IPS-11a (cell line): ENCODE measurements around the gene PDXK.
A peak's percentile ranks its signal among the peaks of the same experiment; 100 is the strongest.
"Not testable (repeated sequence)": the region's sequence is repeated elsewhere in the genome, so short reads cannot be mapped to it uniquely, and the experiment has no call there.

Experiments
- H3K4me3 ChIP-seq: one replicate; pipeline ENCODE4 v1.5.1; 2013; ENCODE audit warnings: low read depth, low read length, control low read depth

The PDXK gene

GRCh38 chr21:43697758-43698643 lies 20.9 kb upstream of the PDXK start:
- H3K4me3 ChIP-seq = no peak overlapping the region

DNA sequence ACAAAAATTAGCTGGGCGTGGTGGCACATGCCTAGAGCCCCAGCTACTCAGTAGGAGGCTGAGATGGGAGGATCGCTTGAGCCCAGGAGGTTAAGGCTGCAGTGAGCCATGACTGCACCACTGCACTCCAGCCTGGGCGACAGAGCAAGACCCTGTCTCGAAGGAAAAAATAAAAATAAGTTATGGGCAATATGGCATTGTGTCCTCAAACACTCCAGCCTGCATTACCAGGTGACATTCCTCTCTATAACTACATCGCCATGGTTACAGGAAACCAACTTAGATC lies 19.5 kb upstream of the PDXK start:
- not testable (repeated sequence) for H3K4me3 ChIP-seq

DNA sequence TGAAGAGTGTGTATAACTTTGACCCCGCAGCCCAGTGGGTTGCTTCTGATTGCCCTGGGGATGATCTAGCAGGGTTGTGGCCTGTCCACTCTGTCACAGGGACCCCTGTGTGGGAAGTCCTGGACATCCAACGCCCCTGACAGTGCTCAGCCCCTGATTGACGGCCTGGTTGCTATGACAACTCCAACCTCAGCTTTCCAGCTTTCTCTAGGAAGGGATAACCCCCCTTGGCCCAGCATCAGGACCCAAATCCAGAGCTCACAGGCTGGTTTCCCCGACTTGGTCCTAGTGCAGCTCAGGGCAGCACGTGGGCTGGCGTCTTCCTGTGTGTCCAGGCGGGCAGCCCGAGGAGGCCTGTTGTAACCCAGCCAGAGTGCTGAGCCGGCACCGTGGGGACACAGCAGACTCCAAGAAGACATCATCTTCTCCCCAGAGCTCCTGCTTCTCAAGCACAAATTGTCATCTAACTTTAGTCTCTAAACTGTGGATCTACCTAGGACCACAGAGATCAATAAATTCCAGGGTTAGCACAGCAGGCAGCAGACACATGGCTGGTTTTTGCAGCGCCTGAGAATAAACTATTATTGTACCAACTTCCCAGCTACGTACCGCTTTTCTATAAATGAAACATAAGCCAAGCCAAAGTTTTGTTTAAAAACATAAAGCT lies 18.9 kb upstream of the PDXK start:
- no peak overlapping the region for H3K4me3 ChIP-seq

DNA sequence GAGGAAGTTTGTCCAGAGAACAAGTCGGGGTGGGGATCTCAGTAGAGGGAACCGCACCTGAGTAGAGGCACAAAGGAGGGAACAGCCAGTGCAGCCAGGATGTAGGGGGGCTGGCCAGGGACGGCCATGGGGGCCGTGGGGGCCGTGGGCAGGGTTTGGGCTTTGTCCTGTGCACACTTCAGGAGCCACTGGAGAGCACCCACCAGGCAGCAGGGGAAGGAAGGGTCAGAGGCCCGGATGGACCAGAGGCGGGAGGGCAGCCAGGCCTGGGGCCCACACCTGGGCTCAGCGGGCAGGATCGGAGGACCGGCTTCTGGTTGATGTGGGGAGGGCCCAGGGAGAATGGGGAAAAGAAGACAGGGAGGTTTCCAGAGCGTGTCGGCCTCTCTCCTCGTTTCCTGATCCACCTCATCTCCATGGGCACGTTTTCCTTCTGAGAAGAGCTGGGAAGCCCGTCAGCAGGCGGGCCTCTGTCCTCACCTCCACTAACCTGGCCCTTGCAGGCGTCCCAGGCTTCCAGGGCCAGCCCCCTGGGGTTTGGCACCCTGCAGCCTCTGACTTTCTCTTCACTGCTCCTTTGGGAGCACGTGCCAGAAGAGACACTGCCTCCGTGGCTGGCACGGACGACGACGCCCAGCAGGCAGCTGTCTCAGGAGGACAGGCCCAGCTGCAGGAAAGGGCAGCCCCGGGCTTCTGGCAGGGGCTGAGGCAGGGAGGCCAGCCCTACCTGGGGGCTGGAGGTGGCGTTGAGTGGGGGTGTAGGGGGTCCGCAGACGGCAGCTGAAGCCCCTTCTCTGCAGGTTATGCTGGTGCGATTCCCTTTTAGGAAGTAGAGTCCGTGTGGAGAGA lies 16.8 kb upstream of the PDXK start:
- H3K4me3 ChIP-seq = no peak overlapping the region

DNA sequence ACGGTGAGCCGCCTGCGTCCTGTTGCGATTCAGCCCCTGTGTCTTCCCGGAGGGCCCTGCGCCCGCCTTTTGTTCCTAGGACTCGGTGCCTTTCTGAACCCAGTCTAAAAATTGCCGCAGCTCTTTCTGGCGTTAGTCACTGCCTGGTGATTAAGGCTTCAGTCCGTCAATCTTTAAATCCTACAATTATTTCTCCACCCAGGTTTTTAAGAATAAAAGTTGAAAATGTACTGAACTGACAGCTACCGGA lies 16.2 kb upstream of the PDXK start:
- no peak overlapping the region for H3K4me3 ChIP-seq

DNA sequence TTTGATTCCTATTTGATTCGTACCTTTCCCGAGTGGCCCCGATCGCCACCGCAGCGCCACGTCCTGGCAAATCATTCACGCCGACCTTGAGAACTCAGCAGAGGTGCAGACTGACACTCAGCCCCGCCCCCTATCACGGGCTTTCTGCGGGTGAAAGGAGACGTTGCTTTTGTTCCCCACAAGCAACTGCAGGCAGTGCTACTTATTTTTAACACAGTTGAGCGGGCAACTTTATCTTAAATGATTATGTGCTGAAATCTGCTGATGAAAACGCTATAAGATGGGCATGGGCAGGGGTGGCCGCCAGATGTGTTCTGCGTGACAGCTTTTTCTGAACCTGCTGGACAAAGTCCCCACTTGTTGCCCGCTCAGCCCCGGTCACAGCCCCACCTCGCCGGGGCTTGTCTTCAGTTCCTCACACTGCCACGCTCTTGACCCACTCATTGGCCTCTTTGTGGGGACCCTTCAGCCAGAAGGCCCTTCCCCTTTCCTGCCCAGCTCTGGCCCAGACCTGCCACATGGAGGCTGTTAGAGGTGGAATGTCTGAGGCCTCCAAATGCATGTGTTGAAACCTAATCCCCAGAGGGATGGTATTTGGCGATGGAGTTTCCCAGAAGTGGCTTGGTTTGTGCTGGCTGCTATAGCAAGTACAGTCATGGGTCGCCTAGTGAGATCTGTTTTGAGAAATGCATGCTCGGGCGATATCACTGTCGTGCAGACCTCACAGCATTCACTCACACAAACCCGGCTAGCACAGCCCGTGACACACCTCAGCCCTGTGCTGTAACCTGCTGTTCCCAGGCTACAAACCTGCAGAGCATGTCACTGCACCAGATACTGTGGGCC lies 15.7 kb upstream of the PDXK start:
- H3K4me3 ChIP-seq = no peak overlapping the region

- no peak overlapping the region for H3K4me3 ChIP-seq
Observed at GRCh38 chr21:43707462-43707861, 11.5 kb upstream of the PDXK start.

- no peak overlapping the region for H3K4me3 ChIP-seq
Observed at GRCh38 chr21:43708745-43709381, 10.1 kb upstream of the PDXK start.

GRCh38 chr21:43712268-43712942 lies 6.5 kb upstream of the PDXK start:
- no peak overlapping the region for H3K4me3 ChIP-seq

- H3K4me3 ChIP-seq = not testable (repeated sequence)
Observed at GRCh38 chr21:43713123-43713522, 5.8 kb upstream of the PDXK start.

DNA sequence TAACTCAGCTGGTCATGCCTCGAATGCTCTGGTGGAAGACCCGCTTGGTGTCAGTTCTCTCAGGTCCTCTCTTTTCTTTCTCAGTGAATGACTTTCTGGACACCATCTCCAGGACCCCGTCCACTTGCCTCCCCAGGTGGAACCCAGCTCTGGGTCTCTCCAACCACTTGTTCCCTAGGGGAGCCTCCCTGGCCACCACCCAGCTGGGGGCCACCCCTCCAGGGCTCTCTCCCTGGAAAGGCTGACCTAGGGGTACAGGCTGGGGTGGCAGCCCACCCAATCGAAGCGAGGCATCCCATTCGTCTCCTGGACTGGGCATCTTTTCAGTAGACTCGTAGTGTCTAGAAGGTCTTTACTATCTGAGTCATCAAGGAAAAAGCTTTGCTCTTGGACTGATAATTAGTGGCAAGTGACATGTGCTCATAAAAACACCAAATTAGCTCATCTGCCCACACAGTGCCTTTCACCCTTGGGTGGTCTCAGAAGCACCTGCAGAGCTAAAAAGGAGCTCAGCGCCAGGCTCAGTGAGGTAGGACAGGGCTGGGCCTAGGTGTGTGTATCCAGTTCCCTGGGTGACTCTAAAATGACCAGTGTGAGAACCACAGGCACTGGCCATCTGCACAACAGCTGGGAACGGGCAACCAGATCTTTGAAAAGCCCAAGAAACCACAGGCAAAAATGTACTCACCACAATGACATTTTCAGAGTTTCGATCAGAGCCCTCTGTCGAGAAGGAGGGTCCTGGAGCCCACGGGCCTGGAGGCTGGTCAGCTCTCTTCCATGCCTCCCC lies 2.4 kb upstream of the PDXK start:
- H3K4me3 ChIP-seq = no peak overlapping the region

- H3K4me3 ChIP-seq = no peak overlapping the region
Observed at GRCh38 chr21:43717166-43717853, 1.6 kb upstream of the PDXK start.

DNA sequence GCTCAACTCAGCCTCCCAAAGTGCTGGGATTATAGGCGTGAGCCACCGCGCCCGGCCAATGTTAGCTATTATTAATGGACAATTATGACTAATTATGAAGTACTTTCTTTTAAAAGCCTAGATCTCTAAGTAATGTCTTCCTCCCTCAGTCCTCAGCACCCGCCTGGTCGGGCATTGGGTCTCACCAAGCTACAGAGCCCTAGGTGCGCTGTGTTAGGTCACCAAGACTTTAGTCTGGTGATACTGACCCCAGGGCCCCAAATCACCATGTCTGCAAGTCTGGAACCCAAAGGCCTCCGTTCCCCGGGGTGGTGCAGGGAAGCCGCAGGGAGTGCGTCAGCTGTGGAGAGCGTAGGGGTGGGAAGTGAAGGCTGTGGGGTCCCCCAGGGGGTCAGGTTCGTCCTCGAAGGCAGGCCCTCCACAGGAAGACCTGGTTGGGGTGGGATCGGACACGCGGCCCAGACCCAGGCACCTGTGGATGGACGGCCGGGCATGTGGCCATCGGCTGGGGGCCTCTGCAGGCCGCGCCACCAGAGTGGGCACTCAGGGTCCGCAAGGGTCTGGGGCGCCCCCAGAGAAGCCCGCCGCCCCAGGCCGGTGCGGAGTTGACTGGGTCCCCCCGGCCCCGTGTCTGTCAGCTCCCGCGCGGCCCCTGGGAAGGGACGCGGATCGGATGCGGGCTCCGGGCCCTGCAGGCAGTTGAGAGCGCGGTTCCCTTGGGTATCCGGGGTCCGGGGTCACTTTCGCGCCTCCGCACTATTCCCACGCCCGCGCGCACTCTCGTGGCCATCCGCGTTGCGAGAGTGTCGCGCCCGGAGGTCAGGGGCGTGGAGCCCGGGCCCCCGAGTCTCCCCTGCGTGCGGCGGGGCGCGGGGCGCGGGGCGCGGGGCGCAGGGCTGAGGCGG lies 710 bp upstream of the PDXK start:
- H3K4me3 ChIP-seq = peak overlapping the region; percentile 61

- peak overlapping the region; percentile 86 for H3K4me3 ChIP-seq
Observed at GRCh38 chr21:43719748-43720538, 1.0 kb downstream of the PDXK start.

DNA sequence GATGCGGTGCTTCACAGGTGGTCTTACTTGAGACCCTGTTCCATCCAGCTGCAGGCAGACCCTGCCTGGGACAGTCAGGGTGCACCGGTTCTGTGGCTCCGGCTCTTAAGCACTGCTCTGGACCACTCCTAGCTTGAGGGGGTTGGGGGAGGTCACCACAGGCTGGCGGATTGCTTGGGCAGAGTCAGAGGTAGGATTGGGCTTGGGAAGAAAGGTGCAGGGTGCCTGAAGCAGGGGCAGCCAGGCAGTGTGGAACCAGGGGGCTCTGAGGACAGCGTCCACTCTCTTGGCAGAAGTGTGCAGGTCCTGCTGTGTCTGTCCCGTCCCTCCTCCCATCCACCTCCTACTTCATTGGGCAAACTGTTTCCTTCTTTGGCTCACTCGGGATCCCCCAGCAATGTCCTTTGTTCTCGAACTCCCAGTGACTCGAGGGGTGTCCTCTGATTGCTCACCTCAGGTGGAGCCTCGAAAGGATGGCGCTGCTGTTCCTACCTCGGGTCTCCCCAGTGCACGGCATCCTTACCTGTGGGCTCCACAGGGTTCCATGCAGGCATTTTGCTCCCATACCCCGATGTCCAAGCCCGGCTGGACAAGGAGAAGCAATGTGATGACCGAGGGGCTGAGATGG lies 1.7 kb downstream of the PDXK start:
- peak overlapping the region; percentile 86 for H3K4me3 ChIP-seq

- H3K4me3 ChIP-seq = no peak overlapping the region
Observed at GRCh38 chr21:43721206-43721605, 2.3 kb downstream of the PDXK start.
